HEK293 (cell line): ENCODE measurements around the gene RIN3.
A peak's percentile ranks its signal among the peaks of the same experiment; 100 is the strongest.

Experiments
- CTCF ChIA-PET: fragments of 350-600 bp; formaldehyde crosslinking; extraction: SDS; loops from one replicate; lab custom pipeline; 2021; ENCODE audit warnings: antibody characterized with exemption; lab: Yijun Ruan, JAX
- POLR2A ChIA-PET: fragments of 300-600 bp; formaldehyde crosslinking; extraction: SDS; loops from one replicate; lab custom pipeline; 2020; ENCODE audit warnings: antibody characterized with exemption, inconsistent platforms; lab: Yijun Ruan, JAX
- H3K27ac ChIP-seq: fragments of 200-500 bp; sonication (Bioruptor generic); 2 replicates; pipeline ENCODE4 v1.5.1; 2014; ENCODE audit warnings: low read depth, low read length, control low read depth, inconsistent platforms; ENCODE audit errors: extremely low read depth
- H3K36me3 ChIP-seq, 2 experiments: fragments of 200-500 bp in 1 of 2; sonication (Bioruptor generic) in 1 of 2; 1 replicate in 1 of 2; 2 replicates in 1 of 2; pipeline ENCODE4 v1.5.1; 2014 to 2017; ENCODE audit warnings: inconsistent platforms in 2 of 2, low read length in 2 of 2; ENCODE audit not compliant: control insufficient read depth in 2 of 2, insufficient read depth in 1 of 2
- H3K4me1 ChIP-seq: fragments of 200-500 bp; sonication (Bioruptor generic); 2 replicates; pipeline ENCODE4 v1.5.1; 2014; ENCODE audit warnings: mild to moderate bottlenecking, low read length, inconsistent platforms; ENCODE audit not compliant: control insufficient read depth, insufficient read depth
- H3K4me3 ChIP-seq: 2 replicates; pipeline ENCODE4 v1.5.1; 2011; ENCODE audit warnings: low read depth, mild to moderate bottlenecking, control low read depth, low read length, moderate library complexity
- H3K9me3 ChIP-seq: fragments of 200-500 bp; sonication (Bioruptor generic); 2 replicates; pipeline ENCODE4 v1.5.1; 2014; ENCODE audit warnings: low read depth, low read length, inconsistent platforms; ENCODE audit not compliant: control insufficient read depth, insufficient read depth
- HOXA7 ChIP-seq: sonication (generic); formaldehyde crosslinking; IDR thresholded peaks from 2 replicates; pipeline ENCODE4 v1.8.1; 2022; ENCODE audit warnings: missing genetic modification reagents, borderline replicate concordance
- ZBTB11 ChIP-seq: fragments of 450-650 bp; formaldehyde crosslinking; conservative IDR thresholded peaks from 2 replicates; pipeline ENCODE4 v1.5.1; 2016; ENCODE audit warnings: low read depth, missing biosample characterization, missing genetic modification characterization
- ZBTB17 ChIP-seq: fragments of 450-650 bp; formaldehyde crosslinking; IDR thresholded peaks from 2 replicates; pipeline ENCODE4 v1.5.1; 2016; ENCODE audit warnings: missing biosample characterization, missing genetic modification characterization
- ZBTB21 ChIP-seq: fragments of 450-650 bp; formaldehyde crosslinking; IDR thresholded peaks from 2 replicates; pipeline ENCODE4 v1.5.1; 2017; ENCODE audit warnings: missing biosample characterization, missing genetic modification characterization
- ZBTB48 ChIP-seq: fragments of 450-650 bp; formaldehyde crosslinking; IDR thresholded peaks from 2 replicates; pipeline ENCODE4 v1.5.1; 2016; ENCODE audit warnings: missing biosample characterization, missing genetic modification characterization
- ZBTB49 ChIP-seq: fragments of 450-650 bp; formaldehyde crosslinking; IDR thresholded peaks from 2 replicates; pipeline ENCODE4 v1.5.1; 2016; ENCODE audit warnings: missing biosample characterization, missing genetic modification characterization, low read depth
- ZBTB7A ChIP-seq: fragments of 450-650 bp; formaldehyde crosslinking; IDR thresholded peaks from 2 replicates; pipeline ENCODE4 v1.5.1; 2016; ENCODE audit warnings: low read depth, missing biosample characterization, missing genetic modification characterization
- ZNF132 ChIP-seq: fragments of 450-650 bp; formaldehyde crosslinking; IDR thresholded peaks from 2 replicates; pipeline ENCODE4 v1.5.1; 2017; ENCODE audit warnings: missing biosample characterization, missing genetic modification characterization, borderline replicate concordance
- ZNF157 ChIP-seq: fragments of 450-650 bp; formaldehyde crosslinking; IDR thresholded peaks from 2 replicates; pipeline ENCODE4 v1.5.1; 2016; ENCODE audit warnings: missing biosample characterization, missing genetic modification characterization
- ZNF302 ChIP-seq: fragments of 450-650 bp; formaldehyde crosslinking; IDR thresholded peaks from 2 replicates; pipeline ENCODE4 v1.5.1; 2016; ENCODE audit warnings: missing biosample characterization, missing genetic modification characterization, low read depth
- ZNF311 ChIP-seq: fragments of 450-650 bp; formaldehyde crosslinking; IDR thresholded peaks from 2 replicates; pipeline ENCODE4 v1.5.1; 2017; ENCODE audit warnings: missing biosample characterization, missing genetic modification characterization, borderline replicate concordance
- ZNF335 ChIP-seq: fragments of 450-650 bp; formaldehyde crosslinking; conservative IDR thresholded peaks from 2 replicates; pipeline ENCODE4 v1.5.1; 2016; ENCODE audit warnings: missing biosample characterization, missing genetic modification characterization
- ZNF621 ChIP-seq: fragments of 450-650 bp; formaldehyde crosslinking; IDR thresholded peaks from 2 replicates; pipeline ENCODE4 v1.5.1; 2017; ENCODE audit warnings: missing biosample characterization, missing genetic modification characterization
- ZNF623 ChIP-seq: fragments of 450-650 bp; formaldehyde crosslinking; IDR thresholded peaks from 2 replicates; pipeline ENCODE4 v1.5.1; 2016; ENCODE audit warnings: missing biosample characterization, missing genetic modification characterization
- ZNF629 ChIP-seq: fragments of 450-650 bp; formaldehyde crosslinking; IDR thresholded peaks from 2 replicates; pipeline ENCODE4 v1.5.1; 2017; ENCODE audit warnings: missing biosample characterization, missing genetic modification characterization
- ZNF768 ChIP-seq: fragments of 450-650 bp; formaldehyde crosslinking; IDR thresholded peaks from 2 replicates; pipeline ENCODE4 v1.5.1; 2018; ENCODE audit warnings: missing biosample characterization, mild to moderate bottlenecking, missing genetic modification characterization

Gene RIN3

GRCh38 chr14:92586963-92587699 is 73.5 kb downstream of the RIN3 start:
- ChIA-PET CTCF (interaction anchor here (1.1 to 1.2 kb wide), 2 partner anchors 8 to 11 kb away, joined by 3 read pairs; no protein-coding TSS in a partner anchor), POLR2A (no interaction called here)
- H3K27ac ChIP-seq: no peak overlapping the region

GRCh38 chr14:92587700-92588085 is 74.1 kb downstream of the RIN3 start:
- no peaks in the 10 kb centered on the region for H3K4me1 ChIP-seq
- H3K9me3 ChIP-seq: no peaks in the 10 kb centered on the region; the same call in 1 of the 2 replicates
- no peaks in the 10 kb centered on the region for H3K36me3 ChIP-seq
- TF ChIP-seq ZBTB48 (tag by site-specific recombination) (no peak), ZBTB21 (tag by site-specific recombination) (no peak), ZBTB11 (tag by site-specific recombination) (no peak), ZBTB17 (tag by site-specific recombination) (no peak), ZNF335 (tag by site-specific recombination) (no peak), HOXA7 (no peak), ZNF768 (tag by site-specific recombination) (no peak), ZNF311 (tag by site-specific recombination) (no peak), ZNF629 (tag by site-specific recombination) (no peak), ZBTB49 (tag by site-specific recombination) (no peak), ZNF302 (tag by site-specific recombination) (no peak), ZNF621 (tag by site-specific recombination) (no peak), ZNF623 (no peak)
- TF ChIP-seq, all 188 proteins: peak for 0
- ChIA-PET CTCF (interaction anchor here (0.6 kb wide), 1 partner anchor 14 kb away, joined by 3 read pairs; no protein-coding TSS in a partner anchor), POLR2A (no interaction called here)
- Histone ChIP-seq H3K4me3 (no peak overlapping the region), H3K27ac (no peak overlapping the region)

More at GRCh38 chr14:92586963-92587699, 73.5 kb downstream of the RIN3 start:
- TF ChIP-seq ZBTB7A (tag by site-specific recombination): no peak
- no peak for TF ChIP-seq ZNF132
- peak; percentile 23; the same call in 1 of the 2 replicates for TF ChIP-seq ZNF157
- H3K36me3 ChIP-seq: no peaks in the 10 kb centered on the region
- H3K4me1 ChIP-seq: no peaks in the 10 kb centered on the region
- no peak overlapping the region for H3K4me3 ChIP-seq
- H3K9me3 ChIP-seq: no peaks in the 10 kb centered on the region; the same call in 1 of the 2 replicates
